ENCODE data around the gene VOPP1.

Gene VOPP1

DNA sequence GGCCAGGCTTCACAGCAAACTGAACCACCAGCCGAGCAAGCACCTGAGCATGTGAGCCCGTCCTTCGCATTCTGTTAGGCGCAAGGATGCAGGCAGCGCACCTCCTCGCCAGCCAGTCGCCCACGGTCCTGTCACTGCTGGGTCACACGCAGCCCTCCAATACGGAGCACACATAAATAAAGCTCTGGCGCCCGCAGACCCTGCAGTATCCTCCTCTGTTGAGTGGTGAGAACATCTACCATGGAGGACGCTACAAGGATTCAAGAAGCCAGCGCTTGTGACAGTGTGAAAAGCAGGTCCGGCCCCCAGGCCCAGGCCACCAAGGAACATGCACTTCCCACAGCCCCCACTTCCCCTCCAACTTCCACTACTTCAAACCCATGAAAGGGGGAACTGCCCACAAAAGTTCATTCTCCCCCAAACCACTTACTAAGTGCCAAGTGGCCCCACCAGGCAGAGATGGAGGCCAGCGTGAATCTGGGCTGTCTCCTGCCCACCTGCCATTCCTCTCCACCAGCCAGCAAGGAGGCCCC, 34.8 kb downstream of the VOPP1 start:
- H3K4me3 ChIP-seq (ENCODE audit: low read depth, low read length): no peak overlapping the region
- DNase-seq (ENCODE audit: low read depth): no peak
- TF ChIP-seq CTCF (IDR thresholded peaks at IDR 0.05; ENCODE audit: control insufficient read depth, extremely low read depth, insufficient read depth): no peak

DNA sequence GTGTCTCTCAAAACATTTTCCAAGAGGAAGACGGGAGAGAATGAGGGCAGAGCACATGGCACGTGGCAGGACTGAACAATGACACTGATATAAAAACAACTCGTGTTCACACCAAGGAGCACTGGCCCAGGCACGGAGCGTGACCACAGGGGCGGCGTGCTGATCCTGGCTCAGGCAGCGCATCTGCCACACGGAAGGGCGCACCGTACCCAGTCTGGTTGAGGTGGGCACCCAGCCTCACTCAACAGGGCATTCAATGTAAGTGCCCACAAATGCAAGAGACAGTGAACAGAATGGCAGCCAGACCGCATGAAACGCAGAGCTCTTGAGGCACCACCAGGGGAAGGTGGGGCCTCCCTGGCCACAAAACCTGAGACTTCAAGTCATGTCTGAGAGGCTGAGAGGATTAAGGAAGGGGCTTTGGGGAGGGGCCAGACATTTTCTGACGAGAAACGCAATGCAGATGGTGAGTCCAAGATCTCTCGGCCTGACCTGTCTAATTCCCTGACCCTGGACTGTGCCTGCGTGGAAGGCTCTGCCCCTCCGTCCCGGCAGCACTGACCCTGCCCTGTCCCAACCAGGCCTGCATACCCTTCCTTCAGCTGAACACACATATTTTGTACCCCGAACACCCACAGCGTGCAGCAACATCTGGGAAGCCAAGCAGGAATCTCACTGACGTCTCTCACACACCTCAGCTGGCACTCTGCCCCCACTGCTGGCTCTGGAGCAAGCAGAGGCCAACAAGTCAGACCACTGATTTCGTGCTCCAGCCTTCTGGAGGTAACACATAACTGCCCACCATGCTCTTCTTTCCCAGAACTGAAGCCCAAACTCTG, 35.5 kb downstream of the VOPP1 start:
- H3K4me3 ChIP-seq (ENCODE audit: low read depth, low read length): no peak overlapping the region
- TF ChIP-seq CTCF (IDR thresholded peaks at IDR 0.05; ENCODE audit: control insufficient read depth, extremely low read depth, insufficient read depth): no peak
- no peak for DNase-seq (ENCODE audit: low read depth)

GRCh38 chr7:55535617-55536016, 36.7 kb downstream of the VOPP1 start:
- H3K4me3 ChIP-seq (ENCODE audit: low read depth, low read length): no peak overlapping the region
- no peak for TF ChIP-seq CTCF (IDR thresholded peaks at IDR 0.05; ENCODE audit: control insufficient read depth, extremely low read depth, insufficient read depth)
- no peak for DNase-seq (ENCODE audit: low read depth)

GRCh38 chr7:55534916-55535590, 37.2 kb downstream of the VOPP1 start:
- TF ChIP-seq CTCF (IDR thresholded peaks at IDR 0.05; ENCODE audit: control insufficient read depth, extremely low read depth, insufficient read depth): no peak
- H3K4me3 ChIP-seq (ENCODE audit: low read depth, low read length): no peak overlapping the region
- no peak for DNase-seq (ENCODE audit: low read depth)

DNA sequence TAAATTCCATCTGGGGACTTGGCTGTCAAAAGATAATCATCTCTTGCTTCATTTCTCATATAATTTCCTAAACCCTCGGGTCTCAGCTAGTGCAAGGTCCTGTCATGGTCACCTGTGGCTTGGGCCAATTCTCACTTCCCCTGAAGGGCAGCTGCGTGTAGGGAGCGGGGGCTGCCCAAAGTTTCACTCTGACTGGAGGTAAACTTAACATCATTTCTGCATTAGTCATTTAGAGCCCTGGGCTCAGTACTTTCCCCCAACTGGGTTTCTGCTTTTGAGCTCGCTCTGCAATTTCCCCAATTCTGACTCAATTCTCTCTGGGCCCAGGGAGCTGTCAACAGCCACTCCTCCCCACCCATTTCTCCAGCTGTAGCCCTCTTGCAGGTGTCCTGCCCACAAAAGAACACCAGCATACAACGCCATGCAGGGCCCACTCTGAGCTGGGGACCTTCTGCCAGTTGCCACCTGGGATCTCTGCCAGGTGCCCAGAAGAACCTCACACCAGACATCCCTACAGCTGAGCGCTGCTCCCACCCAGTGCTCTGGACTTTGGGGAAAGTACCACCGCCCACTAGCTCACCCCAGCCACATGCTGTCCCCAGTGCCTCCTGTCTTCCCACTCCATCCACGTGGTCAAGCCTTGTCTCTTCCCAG, 37.9 kb downstream of the VOPP1 start:
- no peak overlapping the region for H3K4me3 ChIP-seq (ENCODE audit: low read depth, low read length)
- no peak for DNase-seq (ENCODE audit: low read depth)
- TF ChIP-seq CTCF (IDR thresholded peaks at IDR 0.05; ENCODE audit: control insufficient read depth, extremely low read depth, insufficient read depth): no peak

GRCh38 chr7:55533729-55534080, 38.6 kb downstream of the VOPP1 start:
- DNase-seq (ENCODE audit: low read depth): no peak
- TF ChIP-seq CTCF (IDR thresholded peaks at IDR 0.05; ENCODE audit: control insufficient read depth, extremely low read depth, insufficient read depth): no peak
- H3K4me3 ChIP-seq (ENCODE audit: low read depth, low read length): no peak overlapping the region
